Cortex of kidney (tissue), 1 donor: ENCODE data around the gene POU2F2.

Experiments
- DNase-seq: peaks from one replicate; lab custom pipeline; 2025; lab: John Stamatoyannopoulos, UW

POU2F2 gene

GRCh38 chr19:42079886-42080763 is 52.1 kb downstream of the POU2F2 start:
- DNase-seq, result no peak

DNA sequence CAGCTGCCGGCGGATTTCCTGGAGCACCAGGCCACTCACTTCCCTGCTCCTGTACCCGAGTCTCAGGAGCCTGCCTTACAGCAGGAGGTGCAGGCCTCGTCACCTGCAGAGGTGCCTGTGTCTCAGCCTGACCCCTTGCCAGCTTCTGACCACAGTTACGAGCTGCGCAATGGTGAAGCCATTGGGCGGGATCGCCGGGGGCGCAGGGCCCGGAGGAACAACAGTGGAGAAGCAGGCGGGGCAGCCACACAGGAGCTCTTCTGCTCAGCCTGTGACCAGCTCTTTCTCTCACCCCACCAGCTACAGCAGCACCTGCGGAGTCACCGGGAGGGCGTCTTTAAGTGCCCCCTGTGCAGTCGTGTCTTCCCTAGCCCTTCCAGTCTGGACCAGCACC is 53.0 kb downstream of the POU2F2 start:
- no peak for DNase-seq

DNA sequence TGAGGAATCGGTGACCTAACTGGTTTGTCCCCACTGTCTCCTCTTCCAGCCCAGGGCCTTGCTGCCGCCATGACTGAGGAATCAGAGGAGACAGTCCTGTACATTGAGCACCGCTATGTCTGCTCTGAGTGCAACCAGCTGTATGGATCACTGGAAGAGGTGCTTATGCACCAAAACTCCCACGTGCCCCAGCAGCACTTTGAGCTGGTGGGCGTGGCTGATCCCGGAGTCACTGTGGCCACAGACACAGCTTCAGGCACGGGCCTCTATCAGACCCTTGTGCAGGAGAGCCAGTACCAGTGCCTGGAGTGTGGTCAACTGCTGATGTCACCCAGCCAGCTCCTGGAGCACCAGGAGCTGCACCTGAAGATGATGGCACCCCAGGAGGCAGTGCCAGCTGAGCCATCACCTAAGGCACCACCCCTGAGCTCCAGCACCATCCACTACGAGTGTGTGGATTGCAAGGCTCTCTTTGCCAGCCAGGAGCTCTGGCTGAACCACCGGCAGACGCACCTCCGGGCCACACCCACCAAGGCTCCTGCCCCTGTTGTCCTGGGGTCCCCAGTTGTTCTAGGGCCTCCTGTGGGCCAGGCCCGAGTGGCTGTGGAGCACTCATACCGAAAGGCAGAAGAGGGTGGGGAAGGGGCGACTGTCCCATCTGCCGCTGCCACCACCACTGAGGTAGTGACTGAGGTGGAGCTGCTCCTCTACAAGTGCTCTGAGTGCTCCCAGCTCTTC is 53.5 kb downstream of the POU2F2 start:
- DNase-seq, result no peak

DNA sequence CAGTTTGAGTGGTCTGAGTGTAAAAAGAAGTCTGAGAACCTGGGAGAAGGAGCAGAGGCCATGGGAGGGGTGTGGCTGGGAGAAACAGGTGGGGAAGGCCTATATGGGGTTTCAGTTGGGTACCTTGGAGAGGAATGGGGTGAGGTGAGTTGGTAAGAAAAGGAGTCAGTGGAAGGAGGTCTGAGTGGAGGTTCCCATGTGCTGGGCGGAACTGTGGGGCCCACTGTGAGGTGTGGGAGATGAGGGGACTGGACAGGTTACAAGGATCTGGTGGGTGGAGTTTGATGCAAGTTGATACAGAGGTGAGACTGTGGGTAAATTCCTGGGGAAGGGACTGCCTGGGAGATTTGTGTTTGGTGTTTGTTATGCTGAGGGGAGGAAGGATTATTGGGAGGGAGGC is 54.2 kb downstream of the POU2F2 start:
- no peak for DNase-seq

- no peak for DNase-seq
These were observed 55.8 kb downstream of the POU2F2 start for GRCh38 chr19:42076380-42076944.

GRCh38 chr19:42075616-42076379 is 56.4 kb downstream of the POU2F2 start, which contains the start of gene ZNF574:
Gene ZNF574 (plus strand): TSS chr19:42076166. CDS start chr19:42078607, 2,441 bp downstream.
- DNase-seq, result peak; percentile 99

GRCh38 chr19:42075364-42075615 is 57.0 kb downstream of the POU2F2 start:
- DNase-seq, result no peak

DNA sequence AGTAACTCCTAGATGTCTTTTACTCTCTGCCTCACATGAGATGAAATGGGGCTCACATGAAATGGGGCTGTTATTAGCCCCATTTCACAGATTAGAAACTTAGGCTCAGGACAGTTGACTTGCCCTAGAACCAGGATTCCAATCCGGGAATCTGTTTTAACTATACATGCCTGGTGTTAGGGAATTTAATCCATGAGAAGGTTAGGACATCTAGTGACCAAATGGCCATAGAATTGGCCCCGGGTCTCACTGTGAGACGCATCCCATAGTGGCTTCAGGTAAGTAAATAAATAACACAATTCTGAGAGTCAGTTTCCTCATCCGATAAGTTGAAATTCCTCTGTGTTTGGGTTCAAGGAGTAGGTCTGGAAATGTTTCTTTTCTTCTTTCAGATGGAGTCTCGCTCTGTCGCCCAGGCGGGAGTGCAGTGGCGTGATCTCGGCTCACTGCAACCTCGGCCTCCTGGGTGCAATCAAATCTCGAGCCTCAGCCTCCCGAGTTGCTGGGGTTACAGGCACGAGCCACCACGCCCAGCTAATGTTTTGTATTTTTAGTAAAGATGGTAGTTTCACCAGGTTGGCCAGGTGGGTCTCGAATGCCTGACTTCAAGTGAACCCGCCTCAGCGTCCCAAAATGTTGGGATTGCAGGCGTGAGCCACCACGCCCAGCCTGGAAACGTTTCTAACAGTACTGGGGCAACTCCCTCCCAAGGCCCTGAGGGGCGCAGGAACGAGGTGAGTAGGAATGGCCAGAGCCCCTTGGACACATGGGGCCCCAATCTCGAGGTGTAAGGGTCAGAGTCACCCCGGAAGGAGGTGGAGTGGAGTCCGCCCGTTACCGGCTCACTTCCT is 57.5 kb downstream of the POU2F2 start:
- DNase-seq, result no peak

- no peak for DNase-seq
These were observed 61.0 kb downstream of the POU2F2 start for GRCh38 chr19:42071247-42071646.

DNA sequence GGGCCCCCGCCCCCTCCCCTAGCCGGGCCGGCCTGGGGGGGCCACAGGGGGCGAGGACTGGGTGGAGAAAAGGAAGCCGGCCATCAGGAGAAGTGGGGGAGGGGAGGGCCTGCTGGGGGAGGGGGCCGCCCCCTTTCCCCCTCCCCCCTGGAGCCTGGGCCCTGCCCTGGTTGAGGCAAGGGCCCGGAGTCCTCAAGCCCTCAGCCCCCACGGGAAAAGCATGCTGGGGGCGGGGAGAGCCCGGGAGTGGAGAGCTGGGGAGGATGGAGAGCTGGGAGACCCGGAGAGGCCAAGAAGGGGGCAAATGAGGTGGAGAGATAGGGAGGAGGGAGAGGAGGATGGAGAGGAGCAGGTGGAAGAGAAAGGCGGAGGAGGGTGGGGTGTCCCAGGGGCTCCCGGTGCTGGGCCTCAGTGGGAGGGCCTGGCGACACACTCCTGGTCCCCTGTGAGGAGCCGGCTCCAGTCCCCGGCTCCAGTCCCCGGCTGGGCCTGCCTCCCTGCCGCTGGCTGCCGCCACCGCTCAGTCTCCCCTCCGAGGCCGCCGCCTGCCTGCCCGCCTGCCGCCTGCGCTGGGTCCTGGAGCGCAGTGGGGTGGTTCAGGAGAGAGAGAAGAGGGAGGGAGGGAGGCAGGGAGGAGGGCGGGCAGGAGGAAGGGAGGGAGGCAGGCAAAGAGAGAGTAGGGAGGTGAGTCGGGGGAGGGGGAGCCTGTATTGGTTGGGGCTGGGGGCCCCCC is 62.5 kb downstream of the POU2F2 start, which contains the start of gene GRIK5:
Gene GRIK5 (minus strand): TSS at position 588 of the 733 bp plus-strand sequence. CDS start 4,436 bp downstream, outside the sequence.
- no peak for DNase-seq

DNA sequence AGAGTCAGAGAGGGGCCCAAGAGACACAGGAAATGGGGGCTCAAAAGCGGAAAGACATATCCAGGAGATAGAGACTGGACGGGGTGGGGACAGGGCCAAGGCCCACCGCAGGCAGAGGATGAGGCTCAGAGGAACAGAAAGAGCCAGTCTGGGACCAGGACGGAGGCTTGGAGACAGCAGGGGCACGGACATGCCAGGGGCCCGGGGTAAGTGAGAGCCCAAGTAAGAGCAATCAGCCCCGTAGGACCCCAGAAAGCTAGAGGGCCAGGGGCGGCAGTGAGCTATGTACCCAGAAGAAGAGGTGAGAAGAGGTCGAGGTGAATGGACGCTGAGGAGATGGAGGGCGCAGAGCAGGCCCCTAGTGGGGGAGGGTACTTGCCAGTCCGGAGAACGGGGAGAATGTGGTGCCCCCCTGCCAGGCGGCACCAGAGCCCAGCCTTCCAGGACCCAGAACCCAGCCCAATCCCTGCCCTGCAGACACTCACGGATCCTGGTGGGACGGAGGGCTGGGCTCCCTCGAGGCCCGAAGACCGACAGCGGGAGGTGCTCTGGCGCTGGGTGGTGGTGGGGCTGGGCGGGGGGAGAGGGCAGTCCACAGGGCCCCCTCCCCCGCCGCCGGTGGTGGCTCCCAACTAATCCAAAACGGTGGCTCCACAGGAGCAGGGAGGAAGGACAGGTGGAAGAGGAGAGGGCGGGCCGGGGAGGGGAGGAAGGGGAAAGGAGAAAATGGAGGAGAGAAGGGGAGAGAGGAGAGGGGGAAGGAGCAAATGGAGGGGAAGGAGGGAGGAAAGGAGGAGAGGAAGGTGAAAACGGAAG is 63.3 kb downstream of the POU2F2 start:
- no peak for DNase-seq

DNA sequence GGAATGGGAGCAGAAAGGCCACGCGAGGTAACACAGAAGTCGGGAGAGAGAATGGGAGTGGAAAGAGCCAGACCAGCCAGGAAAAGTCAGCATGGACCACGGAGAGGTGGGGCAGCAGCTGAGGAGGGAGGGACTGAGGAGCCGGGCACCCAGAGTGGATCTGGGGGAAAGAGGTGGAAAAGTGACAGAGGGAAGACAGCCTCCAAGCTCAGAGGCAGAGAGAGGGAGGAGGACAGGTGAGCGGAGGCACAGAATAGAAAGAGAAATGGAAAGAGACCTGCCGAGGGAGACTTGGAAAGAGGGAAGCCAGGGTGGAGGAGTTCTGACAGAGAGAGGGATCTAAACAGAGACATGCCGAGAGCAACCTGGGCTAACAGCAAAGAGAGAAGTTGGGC is 63.9 kb downstream of the POU2F2 start:
- DNase-seq, result no peak

GRCh38 chr19:42067315-42067888 is 64.8 kb downstream of the POU2F2 start:
- DNase-seq, result no peak

- no peak for DNase-seq
These were observed 66.0 kb downstream of the POU2F2 start for GRCh38 chr19:42066075-42066754.

GRCh38 chr19:42065511-42065910 is 66.7 kb downstream of the POU2F2 start:
- no peak for DNase-seq

DNA sequence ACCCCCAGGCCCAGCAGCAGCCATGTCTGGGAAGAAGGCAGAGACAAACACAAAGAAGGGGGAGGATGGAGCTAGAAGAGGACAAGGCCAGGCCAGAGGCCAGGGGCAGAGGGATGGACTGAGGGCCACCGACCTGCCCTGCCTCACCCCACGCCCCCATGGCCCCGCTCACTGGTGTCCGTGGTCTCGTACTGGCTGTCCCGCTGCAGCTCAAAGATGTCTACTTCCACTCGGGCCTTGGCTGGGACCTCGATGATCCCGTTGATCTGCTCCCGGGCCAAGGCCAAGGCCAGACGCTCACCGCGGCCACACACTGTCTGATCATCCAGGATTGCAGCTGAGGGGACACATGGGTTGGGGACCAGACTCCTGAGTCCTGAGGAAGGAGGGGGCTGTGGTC is 67.2 kb downstream of the POU2F2 start:
- no peak for DNase-seq

- no peak for DNase-seq
These were observed 67.8 kb downstream of the POU2F2 start for GRCh38 chr19:42064432-42064831.

DNA sequence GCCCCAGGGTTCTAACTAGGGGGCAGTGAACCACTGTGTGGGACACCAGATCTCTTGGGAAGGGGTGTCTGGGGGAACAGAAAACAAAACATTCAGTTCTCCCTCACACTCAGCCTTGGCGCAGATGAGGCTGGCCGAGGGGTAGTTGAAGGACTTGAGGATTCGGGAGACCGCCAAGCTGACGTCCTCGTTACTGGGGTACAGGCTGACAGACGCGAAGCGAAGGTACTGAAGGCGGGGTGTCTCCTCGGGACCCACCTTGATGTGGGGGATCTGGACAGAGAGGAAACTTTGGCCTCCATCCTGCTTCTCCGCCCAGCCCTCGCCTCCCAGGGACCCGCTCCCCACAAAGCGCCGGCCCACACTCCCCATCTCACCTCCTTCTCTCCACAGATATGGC is 69.9 kb downstream of the POU2F2 start:
- no peak for DNase-seq

- DNase-seq, result no peak
These were observed 72.1 kb downstream of the POU2F2 start for GRCh38 chr19:42060117-42060516.
